Right cardiac atrium (tissue), 5 donors: ENCODE data around the gene SPATA12. TPM values are rescaled to one million over a fixed set of nuclear protein-coding genes. Genes with fewer than 3 reads are reported as not detected.

Experiments
- ATAC-seq, 2 donors: fragments of 200-7000 bp; cut with Tn5 transposase; one replicate each; pipeline versions ENCODE4 v1.8.0 to v1.9.1; 2020; ENCODE audit warnings: moderate library complexity in 2 of 2, mild to moderate bottlenecking in 1 of 2
- DNase-seq, 3 donors: peaks; one replicate each; pipeline ENCODE4 v3.0.0-alpha.2; 2020
- H3K27ac ChIP-seq: one replicate; pipeline ENCODE4 v1.5.1; 2013; ENCODE audit warnings: mild to moderate bottlenecking, low read length, control low read depth, moderate library complexity
- H3K27me3 ChIP-seq: one replicate; pipeline ENCODE4 v1.6.1; 2013; ENCODE audit not compliant: control insufficient read depth, insufficient read depth
- H3K4me1 ChIP-seq: one replicate; pipeline ENCODE4 v1.6.1; 2013; ENCODE audit warnings: low read length; ENCODE audit not compliant: control insufficient read depth, insufficient read depth
- H3K4me3 ChIP-seq: one replicate; pipeline ENCODE4 v1.5.1; 2013; ENCODE audit warnings: low read length, control low read depth
- H3K9me3 ChIP-seq: one replicate; pipeline ENCODE4 v1.6.1; 2013; ENCODE audit warnings: low read length; ENCODE audit not compliant: control insufficient read depth
- WGBS: extraction: QIAGEN DNeasy Blood & Tissue Kit; methylation state at CpG from one replicate; pipeline ENCODE4 v1.1.7; 2013; 5-methylcytosine and 5-hydroxymethylcytosine counted together
- intact Hi-C, 4 donors: fragments of 100-400 bp; cut with DNase I; formaldehyde crosslinking; loops; one replicate each; pipeline versions ENCODE4 v1.11.0 to v1.14.0; 2022 to 2023
- polyA plus RNA-seq: library from polyadenylated mRNA; stranded (reverse); fragments of 200-250 nt; gene quantifications from one replicate; pipeline ENCODE4 v1.2.3, GENCODE V29; 2013
- total RNA-seq, 4 donors: library from RNA; stranded (reverse); fragmentation: NEBNext Ultra II Directional; extraction: Animal tissue kit (Norgen Biotek cat#: 25700); gene quantifications; one replicate each; pipeline ENCODE4 v1.2.1, GENCODE V29; 2021
- donor health status: healthy with polysubstance abuse.
- donor health status: DM: no; HTN: yes; CAD: no.
- donor health status: DM: no; HTN: no; CAD: no.
- donor health status: DM: no; HTN: yes; CAD: no; lungs with severe emphysema.
- donor health status: DM: yes; HTN: yes; CAD: no.

Gene SPATA12
- total and polyA plus RNA-seq, 5 donors = 0.02 TPM; not detected in 4

DNA sequence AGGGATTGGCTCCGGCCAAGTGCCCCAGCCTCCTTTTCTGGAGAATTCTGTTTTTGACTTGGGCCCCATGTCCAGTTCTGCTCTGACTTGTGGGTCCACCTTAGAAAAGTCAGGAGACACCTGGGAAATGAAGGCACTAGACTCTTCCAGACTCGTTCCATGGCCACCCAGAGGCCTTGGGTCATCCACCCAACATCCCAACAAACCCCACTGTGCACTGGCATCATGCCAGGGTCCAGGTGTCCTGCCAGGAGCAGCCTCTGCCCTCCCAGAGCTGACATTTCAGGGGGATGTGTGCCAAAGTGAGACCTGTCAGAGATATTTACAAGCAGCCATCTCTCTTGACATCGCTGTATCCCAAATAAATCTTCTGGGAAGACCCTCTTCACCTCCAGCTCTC is 13.2 kb downstream of the SPATA12 start:
- H3K27me3 ChIP-seq = no peaks in the 10 kb centered on the region
- 86% methylated on average over 3 of the region's 3 CpGs for WGBS
- DNase-seq = peak in 1 of 3 donors; percentile 44
- H3K4me3 ChIP-seq = no peak overlapping the region
- no peak for ATAC-seq
- intact Hi-C loops = loop anchor here in 1 of 4 donors (10.0 kb wide), 1 partner anchor 79 kb away; no protein-coding TSS in a partner anchor
- no peaks in the 10 kb centered on the region for H3K4me1 ChIP-seq
- no peaks in the 10 kb centered on the region for H3K9me3 ChIP-seq
- H3K27ac ChIP-seq = no peak overlapping the region

DNA sequence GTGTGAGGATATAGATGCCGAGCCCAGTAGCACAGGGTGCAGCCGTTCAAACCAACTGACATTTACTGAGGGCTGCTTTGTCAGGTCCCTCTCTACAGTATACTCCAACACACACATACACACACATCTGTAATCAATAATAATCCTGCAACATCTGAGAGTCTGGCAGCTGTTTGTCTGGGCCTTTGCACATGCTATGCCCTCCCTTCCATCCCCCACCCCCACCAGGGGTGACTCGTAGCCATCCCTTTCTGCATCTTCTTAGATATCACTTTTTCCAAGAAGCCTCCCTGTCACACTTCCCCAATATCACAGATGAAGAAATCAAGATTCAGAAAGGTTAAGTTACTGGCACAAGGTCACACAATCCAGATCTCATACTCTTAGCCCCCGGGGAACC is 13.7 kb downstream of the SPATA12 start:
- H3K4me3 ChIP-seq = no peak overlapping the region
- no peaks in the 10 kb centered on the region for H3K9me3 ChIP-seq
- H3K27ac ChIP-seq = no peak overlapping the region
- intact Hi-C loops = loop anchor here in 1 of 4 donors (10.0 kb wide), 1 partner anchor 79 kb away; no protein-coding TSS in a partner anchor
- no peaks in the 10 kb centered on the region for H3K27me3 ChIP-seq
- 92% methylated on average over 4 of the region's 4 CpGs for WGBS
- ATAC-seq (no peak), DNase-seq (no peak)
- no peaks in the 10 kb centered on the region for H3K4me1 ChIP-seq

DNA sequence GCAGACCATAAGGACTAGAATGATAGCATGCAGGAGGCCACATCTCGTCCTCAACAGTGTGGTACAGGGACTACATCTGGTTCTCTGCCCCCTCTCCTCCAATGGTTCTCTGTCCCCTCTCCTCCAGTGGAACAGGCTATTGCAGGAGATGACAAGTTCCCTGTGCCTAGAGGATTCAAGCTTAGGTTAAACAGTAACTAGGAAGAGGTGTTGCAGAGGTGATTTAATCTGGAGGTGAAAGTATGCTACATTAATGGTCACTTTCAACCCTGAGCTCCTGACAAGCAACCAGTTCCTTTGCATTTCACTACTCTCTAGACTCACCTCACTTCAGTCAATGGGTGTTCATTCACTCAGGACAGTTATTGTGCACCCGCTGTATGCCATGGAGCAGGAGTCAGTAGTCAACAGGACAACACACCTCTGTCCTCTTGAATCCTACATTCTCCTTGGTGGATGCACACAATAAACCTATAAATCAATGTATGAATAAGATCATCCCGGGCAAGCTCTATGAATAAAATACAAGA is 16.0 kb downstream of the SPATA12 start:
- WGBS = 97% methylated on average over 3 of the region's 3 CpGs
- DNase-seq (no peak), ATAC-seq (no peak)
- intact Hi-C loops = loop anchor here in 3 of 4 donors (5.0 to 10.0 kb wide), 3 partner anchors 69 to 82 kb away; no protein-coding TSS in a partner anchor
- no peak overlapping the region for H3K4me3 ChIP-seq
- H3K9me3 ChIP-seq = no peaks in the 10 kb centered on the region
- H3K4me1 ChIP-seq = no peaks in the 10 kb centered on the region
- H3K27me3 ChIP-seq = no peaks in the 10 kb centered on the region
- H3K27ac ChIP-seq = no peak overlapping the region

- Histone ChIP-seq H3K27me3 (no peaks in the 10 kb centered on the region), H3K4me1 (no peaks in the 10 kb centered on the region), H3K27ac (no peak overlapping the region), H3K9me3 (no peaks in the 10 kb centered on the region), H3K4me3 (peak overlapping the region; percentile 61)
- no peak for DNase-seq
- intact Hi-C loops = loop anchor here in 3 of 4 donors (5.0 to 10.0 kb wide), 3 partner anchors 70 to 83 kb away; no protein-coding TSS in a partner anchor
- WGBS = 50% methylated on average over 9 of the region's 9 CpGs
- ATAC-seq = no peak
Measured at GRCh38 chr3:57077630-57078343, 17.3 kb downstream of the SPATA12 start.

DNA sequence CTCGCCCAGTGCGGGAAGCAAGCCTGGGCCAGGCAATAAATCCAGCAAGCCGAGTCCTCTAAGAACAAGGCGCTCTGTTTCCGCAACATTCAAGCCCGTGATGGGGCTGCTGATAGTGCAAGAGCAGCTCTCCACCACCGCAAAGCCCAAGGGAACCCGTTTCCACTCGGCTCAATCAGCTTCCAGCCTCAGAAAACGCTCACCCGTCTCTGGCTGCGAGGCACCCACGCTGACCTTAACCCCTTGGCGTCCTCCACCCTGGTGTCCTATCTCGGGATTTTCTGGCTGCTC is 17.8 kb downstream of the SPATA12 start:
- intact Hi-C loops = loop anchor here in 3 of 4 donors (5.0 to 10.0 kb wide), 3 partner anchors 71 to 83 kb away; no protein-coding TSS in a partner anchor
- Histone ChIP-seq H3K27ac (no peak overlapping the region), H3K9me3 (no peaks in the 10 kb centered on the region), H3K4me1 (no peaks in the 10 kb centered on the region), H3K4me3 (peak overlapping the region; percentile 61), H3K27me3 (no peaks in the 10 kb centered on the region)
- WGBS = 5% methylated on average over 15 of the region's 15 CpGs
- peak in 1 of 2 donors; percentile 64 for ATAC-seq
- peak in 2 of 3 donors; percentile 61 to 77 for DNase-seq

- Histone ChIP-seq H3K4me3 (peak overlapping the region; percentile 61), H3K27ac (no peak overlapping the region), H3K4me1 (no peaks in the 10 kb centered on the region), H3K27me3 (no peaks in the 10 kb centered on the region), H3K9me3 (no peaks in the 10 kb centered on the region)
- ATAC-seq (peak; percentile 76 to 79), DNase-seq (peak; percentile 49 to 77 (median 75))
- intact Hi-C loops = loop anchor here in 3 of 4 donors (5.0 to 10.0 kb wide), 3 partner anchors 72 to 84 kb away; no protein-coding TSS in a partner anchor
- under 1% methylated on average over 91 of the region's 91 CpGs for WGBS
Measured at GRCh38 chr3:57078635-57079473, 18.4 kb downstream of the SPATA12 start.

GRCh38 chr3:57079474-57079831 is 19.0 kb downstream of the SPATA12 start:
- H3K27me3 ChIP-seq = no peaks in the 10 kb centered on the region
- peak overlapping the region; percentile 61 for H3K4me3 ChIP-seq
- 9% methylated on average over 25 of the region's 25 CpGs for WGBS
- DNase-seq (peak in 1 of 3 donors; percentile 23), ATAC-seq (peak in 1 of 2 donors; percentile 27)
- intact Hi-C loops = loop anchor here in 3 of 4 donors (5.0 to 10.0 kb wide), 3 partner anchors 72 to 85 kb away; no protein-coding TSS in a partner anchor
- H3K27ac ChIP-seq = no peak overlapping the region
- no peaks in the 10 kb centered on the region for H3K4me1 ChIP-seq
- H3K9me3 ChIP-seq = no peaks in the 10 kb centered on the region

GRCh38 chr3:57080171-57080570 is 19.7 kb downstream of the SPATA12 start:
- no peak overlapping the region for H3K27ac ChIP-seq
- DNase-seq (peak in 1 of 3 donors; percentile 39), ATAC-seq (no peak)
- H3K27me3 ChIP-seq = no peaks in the 10 kb centered on the region
- H3K9me3 ChIP-seq = no peaks in the 10 kb centered on the region
- intact Hi-C loops = loop anchor here in 1 of 4 donors (10.0 kb wide), 1 partner anchor 85 kb away; no protein-coding TSS in a partner anchor
- no peak overlapping the region for H3K4me3 ChIP-seq
- no peaks in the 10 kb centered on the region for H3K4me1 ChIP-seq
- WGBS = 97% methylated on average over 4 of the region's 4 CpGs

GRCh38 chr3:57081173-57081572 is 20.7 kb downstream of the SPATA12 start:
- DNase-seq (no peak), ATAC-seq (no peak)
- intact Hi-C loops = loop anchor here in 1 of 4 donors (10.0 kb wide), 1 partner anchor 86 kb away; no protein-coding TSS in a partner anchor
- no peaks in the 10 kb centered on the region for H3K27me3 ChIP-seq
- no peak overlapping the region for H3K27ac ChIP-seq
- no peak overlapping the region for H3K4me3 ChIP-seq
- 80% methylated on average over 3 of the region's 3 CpGs for whole genome bisulfite sequencing
- no peaks in the 10 kb centered on the region for H3K9me3 ChIP-seq
- no peaks in the 10 kb centered on the region for H3K4me1 ChIP-seq

DNA sequence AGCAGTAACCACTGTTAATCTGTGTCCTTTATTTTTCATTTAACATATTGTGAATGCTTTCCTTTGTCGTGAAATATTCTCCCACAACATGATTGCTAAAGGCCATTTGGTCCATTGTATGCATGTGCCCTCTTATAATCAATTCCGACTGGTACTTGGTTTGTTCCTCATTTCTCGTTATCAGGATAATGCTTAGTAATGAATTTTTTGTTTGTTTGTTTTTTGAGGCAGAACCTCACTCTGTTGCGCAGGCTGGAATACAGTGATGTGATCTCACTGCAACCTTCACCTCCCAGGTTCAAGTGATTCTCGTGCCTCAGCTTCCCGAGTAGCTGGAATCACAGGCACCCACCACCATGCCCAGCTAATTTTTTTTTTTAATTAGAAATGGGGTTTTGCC is 22.0 kb downstream of the SPATA12 start:
- Histone ChIP-seq H3K4me1 (no peaks in the 10 kb centered on the region), H3K4me3 (no peak overlapping the region), H3K27me3 (no peaks in the 10 kb centered on the region), H3K9me3 (no peaks in the 10 kb centered on the region), H3K27ac (no peak overlapping the region)
- 90% methylated on average over 6 of the region's 6 CpGs for WGBS
- ATAC-seq (no peak), DNase-seq (no peak)
- intact Hi-C loops = loop anchor here in 1 of 4 donors (10.0 kb wide), 1 partner anchor 88 kb away; no protein-coding TSS in a partner anchor
